Activated naive CD4-positive, alpha-beta T cell (primary cell): ENCODE results near the gene OSBPL9.
"Not testable (repeated sequence)": the region's sequence is repeated elsewhere in the genome, so short reads cannot be mapped to it uniquely, and the experiment has no call there.

Experiments used
- DNase-seq, 4 experiments: peaks; one replicate each; lab custom pipeline; 2025; lab: John Stamatoyannopoulos, UW

The OSBPL9 gene

GRCh38 chr1:51792864-51793263, 176.0 kb downstream of the OSBPL9 start:
- DNase-seq, result no peak

- no peak for DNase-seq
These were observed 177.4 kb downstream of the OSBPL9 start for GRCh38 chr1:51794260-51794659.

- DNase-seq, result no peak
These were observed 178.0 kb downstream of the OSBPL9 start for GRCh38 chr1:51794868-51795267.

- DNase-seq, result no peak
These were observed 182.5 kb downstream of the OSBPL9 start for GRCh38 chr1:51799372-51799771.

- DNase-seq, result no peak
These were observed 197.6 kb downstream of the OSBPL9 start for GRCh38 chr1:51814513-51814912.

- DNase-seq, result no peak
These were observed 201.6 kb downstream of the OSBPL9 start for GRCh38 chr1:51818487-51818886.

- not testable (repeated sequence) for DNase-seq
These were observed 202.1 kb downstream of the OSBPL9 start for GRCh38 chr1:51819021-51819420.

GRCh38 chr1:51819810-51820209, 202.9 kb downstream of the OSBPL9 start:
- DNase-seq, result no peak

- DNase-seq, result no peak
These were observed 212.2 kb downstream of the OSBPL9 start for GRCh38 chr1:51829058-51829457.

- DNase-seq, result no peak
These were observed 216.8 kb downstream of the OSBPL9 start for GRCh38 chr1:51833700-51834099.

GRCh38 chr1:51837243-51837642, 220.4 kb downstream of the OSBPL9 start:
- DNase-seq, result no peak
